CD8-positive, alpha-beta memory T cell (primary cell): Measurements from ENCODE around the gene CREBBP. TPM values are rescaled to one million over a fixed set of nuclear protein-coding genes. Genes with fewer than 3 reads are reported as not detected.
A peak's percentile ranks its signal among the peaks of the same experiment; 100 is the strongest.

Experiments used
- CTCF ChIA-PET: fragments of 350-600 bp; sonication (Branson Sonifier 250); formaldehyde crosslinking; loops from one replicate; lab custom pipeline; 2021; ENCODE audit warnings: antibody characterized with exemption; lab: Charles Lee
- POLR2A ChIA-PET: fragments of 350-600 bp; sonication (Branson Sonifier 250); formaldehyde crosslinking; loops from one replicate; lab custom pipeline; 2021; ENCODE audit warnings: antibody characterized with exemption; lab: Charles Lee
- DNase-seq, 5 donors: peaks; one replicate each; pipeline versions ENCODE4 v3.0.0 to v3.0.0-alpha.2; 2020 to 2022; ENCODE audit warnings: mixed read lengths in 1 of 5
- H3K27ac ChIP-seq: one replicate; pipeline ENCODE4 v1.7.0; 2013; ENCODE audit warnings: low read depth, mild to moderate bottlenecking, low read length, moderate library complexity
- H3K27me3 ChIP-seq: 2 replicates; pipeline ENCODE4 v1.7.0; 2013; ENCODE audit warnings: low read length, mild to moderate bottlenecking; ENCODE audit not compliant: insufficient read depth, poor library complexity, severe bottlenecking
- H3K36me3 ChIP-seq: 2 replicates; pipeline ENCODE4 v1.7.0; 2013; ENCODE audit warnings: mild to moderate bottlenecking, low read length, moderate library complexity; ENCODE audit not compliant: insufficient read depth
- H3K4me1 ChIP-seq: 2 replicates; pipeline ENCODE4 v1.7.0; 2013; ENCODE audit warnings: mild to moderate bottlenecking, low read length, moderate library complexity; ENCODE audit not compliant: insufficient read depth
- H3K4me3 ChIP-seq: 2 replicates; pipeline ENCODE4 v1.7.0; 2013; ENCODE audit warnings: mild to moderate bottlenecking, low read length
- H3K9me3 ChIP-seq: 2 replicates; pipeline ENCODE4 v1.7.0; 2013; ENCODE audit warnings: mild to moderate bottlenecking, low read length
- H3K27ac Mint-ChIP-seq, 8 donors: one replicate each; pipeline ENCODE4 v1.8.0; 2020 to 2021; ENCODE audit warnings: mixed read lengths in 8 of 8, mild to moderate bottlenecking in 6 of 8, inconsistent platforms in 3 of 8, moderate library complexity in 3 of 8
- H3K27me3 Mint-ChIP-seq, 2 donors: one replicate each; pipeline ENCODE4 v1.8.0; 2020 to 2021; ENCODE audit warnings: mixed read lengths in 2 of 2, mild to moderate bottlenecking in 1 of 2, moderate library complexity in 1 of 2
- H3K36me3 Mint-ChIP-seq, 3 donors: one replicate each; pipeline ENCODE4 v1.8.0; 2020 to 2021; ENCODE audit warnings: mixed read lengths in 3 of 3, inconsistent platforms in 1 of 3, mild to moderate bottlenecking in 1 of 3
- H3K4me1 Mint-ChIP-seq, 3 donors: one replicate each; pipeline ENCODE4 v1.8.0; 2020 to 2021; ENCODE audit warnings: mixed read lengths in 3 of 3, inconsistent platforms in 1 of 3, mild to moderate bottlenecking in 1 of 3
- H3K4me3 Mint-ChIP-seq, 7 donors: one replicate each; pipeline ENCODE4 v1.8.0; 2020 to 2021; ENCODE audit warnings: mixed read lengths in 7 of 7, mild to moderate bottlenecking in 6 of 7, moderate library complexity in 4 of 7, inconsistent platforms in 2 of 7
- H3K9me3 Mint-ChIP-seq, 5 donors: one replicate each; pipeline ENCODE4 v1.8.0; 2020 to 2022; ENCODE audit warnings: mixed read lengths in 5 of 5, mild to moderate bottlenecking in 3 of 5, moderate library complexity in 2 of 5, inconsistent platforms in 1 of 5
- polyA plus RNA-seq: library from polyadenylated mRNA; unstranded; fragments of 300-500 nt; fragmentation: Illumina TruSeq; gene quantifications from one replicate; pipeline ENCODE4 v1.2.3, GENCODE V29; 2021
- total RNA-seq, 2 experiments: library from RNA; stranded (reverse); gene quantifications; one replicate each; pipeline ENCODE4 v1.2.3, GENCODE V29; 2021

Gene CREBBP
- total and polyA plus RNA-seq, 3 experiments from 2014 or later = 15.5 to 51.1 (median 48.8) TPM

- H3K4me1 ChIP-seq = peaks cover 6% of the 10 kb centered on the region
- H3K4me3 ChIP-seq = no peak overlapping the region
- no peak overlapping the region for H3K27ac ChIP-seq
- CTCF ChIA-PET = interaction anchor here (1.3 kb wide), 1 partner anchor 8 kb away, joined by 3 read pairs; no protein-coding TSS in a partner anchor
- H3K9me3 Mint-ChIP-seq = no peaks in the 10 kb centered on the region
- H3K36me3 ChIP-seq = no peaks in the 10 kb centered on the region
- POLR2A ChIA-PET = no interaction called here
- peak in 1 of 5 donors; percentile 18 for DNase-seq
- no peaks in the 10 kb centered on the region for H3K9me3 ChIP-seq
- no peaks in the 10 kb centered on the region for H3K27me3 ChIP-seq
- no peak overlapping the region for H3K27ac Mint-ChIP-seq
- peaks cover 0 to 19% (median 5%) of the 10 kb centered on the region in 3 donors for H3K36me3 Mint-ChIP-seq
- H3K4me1 Mint-ChIP-seq = peaks cover 4 to 10% (median 6%) of the 10 kb centered on the region in 3 donors
- no peak overlapping the region for H3K4me3 Mint-ChIP-seq
- no peaks in the 10 kb centered on the region for H3K27me3 Mint-ChIP-seq
Observed at GRCh38 chr16:3698941-3699340, 181.6 kb downstream of the CREBBP start.

DNA sequence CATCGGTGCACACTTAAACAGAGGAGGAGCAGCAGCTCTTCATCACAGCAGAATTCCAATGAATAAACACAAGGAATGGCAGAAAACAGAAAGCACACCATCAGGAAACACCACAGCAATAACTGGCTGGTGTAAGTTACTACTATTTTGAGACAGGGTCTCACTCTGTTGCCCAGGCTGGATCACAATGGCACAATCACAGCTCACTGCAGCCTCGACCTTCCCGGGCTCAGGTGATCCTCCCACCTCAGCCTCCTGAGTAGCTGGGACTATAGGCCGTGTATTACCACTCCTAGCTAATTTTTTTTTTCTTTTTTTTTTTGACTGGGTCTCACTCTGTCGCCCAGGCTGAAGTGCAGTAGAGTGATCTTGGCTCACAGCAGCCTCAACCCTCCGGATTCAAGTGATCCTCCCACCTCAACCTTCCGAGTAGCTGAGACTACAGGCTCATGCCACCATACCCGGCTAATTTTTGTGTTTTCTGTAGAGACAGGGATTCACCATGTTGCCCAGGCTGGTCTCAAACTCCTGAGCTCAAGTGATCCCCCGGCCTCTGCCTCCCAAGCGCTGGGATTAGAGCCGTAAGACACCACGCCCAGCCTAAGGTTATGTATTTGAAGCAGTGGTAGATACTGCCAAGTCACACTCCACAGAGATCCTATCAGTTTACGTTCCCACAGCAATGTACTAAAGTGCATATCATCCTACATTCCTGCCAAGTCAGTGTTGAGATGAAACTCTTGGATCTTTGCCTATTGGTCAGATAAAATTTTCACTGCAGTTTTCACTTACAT is 183.9 kb downstream of the CREBBP start:
- no peak for DNase-seq
- H3K27ac ChIP-seq = no peak overlapping the region
- no peak overlapping the region for H3K4me3 ChIP-seq
- ChIA-PET POLR2A (no interaction called here), CTCF (interaction anchor here (1.8 kb wide), 1 partner anchor 12 kb away, joined by 4 read pairs; no protein-coding TSS in a partner anchor)
- Mint-ChIP-seq H3K4me3 (no peak overlapping the region), H3K27me3 (no peaks in the 10 kb centered on the region), H3K4me1 (peaks cover 6 to 10% (median 6%) of the 10 kb centered on the region in 3 donors), H3K9me3 (no peaks in the 10 kb centered on the region), H3K27ac (no peak overlapping the region), H3K36me3 (peaks cover 0 to 11% (median 5%) of the 10 kb centered on the region in 3 donors)
- no peaks in the 10 kb centered on the region for H3K36me3 ChIP-seq
- H3K27me3 ChIP-seq = no peaks in the 10 kb centered on the region
- no peaks in the 10 kb centered on the region for H3K9me3 ChIP-seq
- H3K4me1 ChIP-seq = peaks cover 6% of the 10 kb centered on the region

DNA sequence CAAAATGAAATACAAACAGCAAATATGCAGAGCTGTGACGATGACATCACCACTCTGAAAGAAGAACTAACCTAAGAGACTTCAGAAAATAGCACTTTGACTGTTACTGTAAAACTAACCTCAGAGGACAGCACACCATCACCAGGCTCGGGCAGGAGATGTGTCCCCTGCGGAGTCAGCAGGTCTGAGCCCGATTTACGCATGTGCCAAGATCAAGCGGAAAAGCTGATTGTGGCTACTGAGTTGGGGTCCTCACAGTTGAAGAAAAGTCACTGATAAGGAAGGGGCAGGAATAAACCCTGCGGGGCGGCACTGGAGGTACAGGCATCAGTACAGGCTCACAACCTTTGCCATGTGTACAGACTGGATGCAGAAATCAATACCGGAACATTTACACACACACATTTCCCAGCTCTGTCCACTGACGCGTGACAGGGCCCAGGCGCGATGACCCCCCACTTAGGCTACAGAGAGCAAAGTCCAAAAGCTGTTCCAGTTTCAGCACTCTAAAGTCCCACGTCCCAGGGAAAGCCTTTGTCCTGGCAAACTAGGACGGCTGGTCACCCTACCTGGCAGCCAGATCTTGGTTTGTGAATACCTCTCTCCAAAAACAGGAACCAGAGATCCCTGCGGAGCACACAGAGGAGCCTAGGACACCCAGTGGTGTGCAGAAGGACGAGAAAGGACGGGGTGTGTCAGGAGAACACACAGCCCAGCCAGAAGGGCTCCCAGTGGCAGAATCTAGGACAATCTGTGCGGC is 184.7 kb downstream of the CREBBP start:
- no peak for DNase-seq
- peaks cover 0 to 9% (median 4%) of the 10 kb centered on the region in 3 donors for H3K36me3 Mint-ChIP-seq
- no peaks in the 10 kb centered on the region for H3K9me3 ChIP-seq
- H3K4me1 Mint-ChIP-seq = peaks cover 7 to 11% (median 7%) of the 10 kb centered on the region in 3 donors
- no peak overlapping the region for H3K4me3 ChIP-seq
- no peaks in the 10 kb centered on the region for H3K27me3 Mint-ChIP-seq
- H3K27me3 ChIP-seq = no peaks in the 10 kb centered on the region
- ChIA-PET POLR2A (interaction anchor here (0.7 kb wide), 1 partner anchor 10 kb away, joined by 3 read pairs; no protein-coding TSS in a partner anchor), CTCF (interaction anchor here (0.7 to 1.8 kb wide), 2 partner anchors 11 to 179 kb away, joined by 3 to 4 read pairs; no protein-coding TSS in a partner anchor)
- peak overlapping the region in 1 of 8 donors; percentile 23 for H3K27ac Mint-ChIP-seq
- H3K9me3 Mint-ChIP-seq = no peaks in the 10 kb centered on the region
- no peak overlapping the region for H3K27ac ChIP-seq
- no peak overlapping the region for H3K4me3 Mint-ChIP-seq
- H3K36me3 ChIP-seq = no peaks in the 10 kb centered on the region
- peaks cover 8% of the 10 kb centered on the region for H3K4me1 ChIP-seq

DNA sequence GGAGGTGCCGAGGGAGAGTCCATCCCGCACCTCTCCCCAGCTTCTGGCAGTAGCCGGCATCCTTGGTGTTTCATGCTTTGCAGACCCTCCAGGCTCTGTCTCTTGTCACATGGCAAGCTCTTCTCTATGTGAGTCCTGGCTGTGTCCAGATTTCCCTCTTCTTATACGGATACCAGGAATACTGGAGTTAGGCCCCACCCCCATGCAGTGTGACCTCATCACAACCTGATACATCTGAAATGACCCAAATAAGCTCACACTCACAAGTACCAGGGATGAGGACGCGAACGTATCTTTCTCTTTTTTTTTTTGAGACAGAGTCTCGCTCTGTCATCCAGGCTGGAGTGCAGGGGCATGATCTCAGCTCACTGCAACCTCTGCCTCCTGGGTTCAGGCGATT is 186.5 kb downstream of the CREBBP start:
- ChIA-PET CTCF (no interaction called here), POLR2A (no interaction called here)
- Histone ChIP-seq H3K27me3 (no peaks in the 10 kb centered on the region), H3K27ac (no peak overlapping the region), H3K9me3 (no peaks in the 10 kb centered on the region), H3K4me1 (peaks cover 12% of the 10 kb centered on the region), H3K36me3 (no peaks in the 10 kb centered on the region), H3K4me3 (no peak overlapping the region)
- H3K36me3 Mint-ChIP-seq = peaks cover 0 to 10% (median 7%) of the 10 kb centered on the region in 3 donors
- no peak overlapping the region for H3K4me3 Mint-ChIP-seq
- H3K27ac Mint-ChIP-seq = peak overlapping the region in 1 of 8 donors; percentile 94
- no peaks in the 10 kb centered on the region for H3K27me3 Mint-ChIP-seq
- no peak for DNase-seq
- peaks cover 12 to 17% (median 12%) of the 10 kb centered on the region in 3 donors for H3K4me1 Mint-ChIP-seq
- no peaks in the 10 kb centered on the region for H3K9me3 Mint-ChIP-seq

DNA sequence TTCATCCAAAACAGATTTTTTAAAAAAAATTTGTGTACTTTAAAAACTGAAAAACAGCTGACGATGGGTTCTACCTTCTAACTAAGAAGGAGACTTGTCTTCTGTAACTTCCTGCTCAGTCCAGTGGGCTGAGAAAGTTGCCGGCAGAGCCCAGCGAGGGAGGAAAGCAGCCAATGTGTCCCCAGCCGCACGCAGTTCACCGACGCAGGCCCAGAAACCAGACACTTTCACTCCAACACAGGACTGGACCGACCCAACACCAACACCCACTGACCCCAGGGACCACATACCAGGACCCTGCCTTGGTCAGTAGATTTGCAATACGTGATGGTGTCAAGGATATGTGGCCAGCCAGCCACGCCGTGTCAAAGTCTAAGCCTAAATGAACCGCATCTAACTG is 188.8 kb downstream of the CREBBP start:
- Mint-ChIP-seq H3K4me1 (peaks cover 8 to 12% (median 11%) of the 10 kb centered on the region in 3 donors), H3K4me3 (no peak overlapping the region), H3K36me3 (peaks cover 0 to 29% (median 16%) of the 10 kb centered on the region in 3 donors), H3K27me3 (no peaks in the 10 kb centered on the region), H3K9me3 (no peaks in the 10 kb centered on the region), H3K27ac (no peak overlapping the region)
- DNase-seq = no peak
- Histone ChIP-seq H3K36me3 (peaks cover 4% of the 10 kb centered on the region), H3K4me1 (peaks cover 6% of the 10 kb centered on the region), H3K9me3 (no peaks in the 10 kb centered on the region), H3K4me3 (no peak overlapping the region), H3K27ac (no peak overlapping the region), H3K27me3 (no peaks in the 10 kb centered on the region)
- ChIA-PET POLR2A (no interaction called here), CTCF (interaction anchor here (1.3 kb wide), 1 partner anchor 187 kb away, joined by 5 read pairs; no protein-coding TSS in a partner anchor)

- CTCF ChIA-PET = interaction anchor here (0.7 to 1.4 kb wide), 4 partner anchors 8 to 188 kb away, joined by 3 to 5 read pairs (median 3); no protein-coding TSS in a partner anchor
- Histone ChIP-seq H3K27me3 (no peaks in the 10 kb centered on the region), H3K27ac (no peak overlapping the region), H3K36me3 (peaks cover 4% of the 10 kb centered on the region), H3K4me3 (no peak overlapping the region), H3K9me3 (no peaks in the 10 kb centered on the region), H3K4me1 (peaks cover 6% of the 10 kb centered on the region)
- peaks cover 0 to 33% (median 16%) of the 10 kb centered on the region in 3 donors for H3K36me3 Mint-ChIP-seq
- peak overlapping the region in 5 of 8 donors; percentile 18 to 85 (median 58) for H3K27ac Mint-ChIP-seq
- H3K4me1 Mint-ChIP-seq = peaks cover 8 to 12% (median 11%) of the 10 kb centered on the region in 3 donors
- no peak for DNase-seq
- no peak overlapping the region for H3K4me3 Mint-ChIP-seq
- POLR2A ChIA-PET = no interaction called here
- no peaks in the 10 kb centered on the region for H3K27me3 Mint-ChIP-seq
- H3K9me3 Mint-ChIP-seq = no peaks in the 10 kb centered on the region
Observed at GRCh38 chr16:3690980-3691720, 189.4 kb downstream of the CREBBP start.

GRCh38 chr16:3690470-3690928 is 190.0 kb downstream of the CREBBP start:
- peak overlapping the region in 5 of 8 donors; percentile 18 to 85 (median 55) for H3K27ac Mint-ChIP-seq
- CTCF ChIA-PET = interaction anchor here (0.6 to 1.4 kb wide), 7 partner anchors 9 to 189 kb away, joined by 3 to 5 read pairs (median 3); partner anchors contain the start of gene TRAP1

More at GRCh38 chr16:3690470-3690928, 190.0 kb downstream of the CREBBP start:
- H3K27me3 ChIP-seq = no peaks in the 10 kb centered on the region
- Mint-ChIP-seq H3K27me3 (no peaks in the 10 kb centered on the region), H3K36me3 (peaks cover 0 to 38% (median 16%) of the 10 kb centered on the region in 3 donors), H3K9me3 (no peaks in the 10 kb centered on the region), H3K4me3 (peak overlapping the region in 2 of 7 donors; percentile 19 to 54), H3K4me1 (peaks cover 8 to 12% (median 9%) of the 10 kb centered on the region in 3 donors)
- peaks cover 4% of the 10 kb centered on the region for H3K36me3 ChIP-seq
- no peak overlapping the region for H3K27ac ChIP-seq
- no peak overlapping the region for H3K4me3 ChIP-seq
- no peaks in the 10 kb centered on the region for H3K9me3 ChIP-seq
- peaks cover 6% of the 10 kb centered on the region for H3K4me1 ChIP-seq
- POLR2A ChIA-PET = interaction anchor here (0.5 kb wide), 1 partner anchor 193 kb away, joined by 3 read pairs; no protein-coding TSS in a partner anchor
- peak; percentile 70 to 88 (median 75) for DNase-seq
